Mesenchymal stem cell (in vitro differentiated cells and primary cell): ENCODE results near the gene PRPF31.

Source experiments
- DNase-seq: peaks from one replicate; pipeline ENCODE4 v3.0.0-alpha.2; 2013
- H2AFZ ChIP-seq: one replicate; pipeline ENCODE4 v1.6.1; 2013; ENCODE audit warnings: low read depth, mild to moderate bottlenecking, control low read depth, inconsistent platforms, low read length, moderate library complexity
- H2AK5ac ChIP-seq: 2 replicates; pipeline ENCODE4 v1.6.1; 2013; ENCODE audit warnings: low read length, moderate library complexity, mild to moderate bottlenecking, inconsistent platforms; ENCODE audit not compliant: severe bottlenecking
- H2BK120ac ChIP-seq: one replicate; pipeline ENCODE4 v1.6.1; 2013; ENCODE audit warnings: low read depth, mild to moderate bottlenecking, inconsistent platforms, low read length, moderate library complexity
- H2BK12ac ChIP-seq, 2 experiments: one replicate each; pipeline ENCODE4 v1.6.1; 2013; ENCODE audit warnings: inconsistent platforms in 2 of 2, low read length in 2 of 2, mild to moderate bottlenecking in 2 of 2, moderate library complexity in 2 of 2, control low read depth in 1 of 2
- H2BK15ac ChIP-seq: one replicate; pipeline ENCODE4 v1.6.1; 2013; ENCODE audit warnings: mild to moderate bottlenecking, low read depth, inconsistent platforms; ENCODE audit not compliant: poor library complexity, severe bottlenecking
- H2BK5ac ChIP-seq: 2 replicates; pipeline ENCODE4 v1.6.1; 2013; ENCODE audit warnings: low read depth, mild to moderate bottlenecking, low read length, control low read depth, inconsistent platforms; ENCODE audit not compliant: poor library complexity, severe bottlenecking
- H3K14ac ChIP-seq, 2 experiments: one replicate each; pipeline ENCODE4 v1.6.1; 2013; ENCODE audit warnings: inconsistent platforms in 2 of 2, low read length in 2 of 2, control low read depth in 1 of 2, mild to moderate bottlenecking in 1 of 2, moderate library complexity in 1 of 2
- H3K18ac ChIP-seq, 2 experiments: one replicate each; pipeline ENCODE4 v1.6.1; 2013; ENCODE audit warnings: inconsistent platforms in 2 of 2, low read length in 2 of 2, control low read depth in 1 of 2, low read depth in 1 of 2, mild to moderate bottlenecking in 1 of 2
- H3K23ac ChIP-seq, 2 experiments: one replicate each; pipeline ENCODE4 v1.6.1; 2013; ENCODE audit warnings: inconsistent platforms in 2 of 2, low read length in 2 of 2, mild to moderate bottlenecking in 2 of 2, moderate library complexity in 2 of 2, control low read depth in 1 of 2
- H3K27ac ChIP-seq: 2 replicates; pipeline ENCODE4 v1.5.1; 2013; ENCODE audit warnings: mild to moderate bottlenecking, moderate library complexity, low read length, control low read depth, inconsistent platforms; ENCODE audit not compliant: poor library complexity, severe bottlenecking
- H3K27me3 ChIP-seq, 2 experiments: 2 replicates each; pipeline versions ENCODE4 v1.6.1 to v1.7.0; 2013; ENCODE audit warnings: low read length in 2 of 2, mild to moderate bottlenecking in 2 of 2, moderate library complexity in 2 of 2, control low read depth in 1 of 2, inconsistent platforms in 1 of 2; ENCODE audit not compliant: control insufficient read depth in 1 of 2, insufficient read depth in 1 of 2
- H3K36me3 ChIP-seq, 2 experiments: 2 replicates each; pipeline versions ENCODE4 v1.6.1 to v1.7.0; 2013; ENCODE audit warnings: low read length in 2 of 2, control low read depth in 1 of 2, inconsistent platforms in 1 of 2, low read depth in 1 of 2, mild to moderate bottlenecking in 1 of 2; ENCODE audit not compliant: insufficient read depth in 2 of 2, control insufficient read depth in 1 of 2
- H3K4ac ChIP-seq, 2 experiments: one replicate each; pipeline ENCODE4 v1.6.1; 2013; ENCODE audit warnings: inconsistent platforms in 2 of 2, low read length in 2 of 2, mild to moderate bottlenecking in 2 of 2, moderate library complexity in 2 of 2, control low read depth in 1 of 2, low read depth in 1 of 2
- H3K4me1 ChIP-seq: 2 replicates; pipeline ENCODE4 v1.6.1; 2013; ENCODE audit warnings: low read depth, low read length, control low read depth; ENCODE audit not compliant: control insufficient read depth, insufficient read depth
- H3K4me2 ChIP-seq: 2 replicates; pipeline ENCODE4 v1.6.1; 2013; ENCODE audit warnings: low read length, mild to moderate bottlenecking, inconsistent platforms; ENCODE audit not compliant: poor library complexity, severe bottlenecking
- H3K4me3 ChIP-seq, 2 experiments: 2 replicates each; pipeline versions ENCODE4 v1.5.1 to v1.7.0; 2013; ENCODE audit warnings: low read length in 2 of 2, mild to moderate bottlenecking in 2 of 2, control low read depth in 1 of 2, low read depth in 1 of 2; ENCODE audit not compliant: insufficient read depth in 1 of 2
- H3K79me1 ChIP-seq: replicated peaks from 2 replicates; pipeline ENCODE4 v1.6.1; 2013; ENCODE audit warnings: mild to moderate bottlenecking, control low read depth, low read length, inconsistent platforms; ENCODE audit not compliant: poor library complexity, severe bottlenecking
- H3K9ac ChIP-seq: 2 replicates; pipeline ENCODE4 v1.7.0; 2013; ENCODE audit warnings: mild to moderate bottlenecking, low read length, moderate library complexity
- H3K9me3 ChIP-seq: 2 replicates; pipeline ENCODE4 v1.7.0; 2013; ENCODE audit warnings: mild to moderate bottlenecking, low read length; ENCODE audit not compliant: control insufficient read depth
- H4K8ac ChIP-seq: one replicate; pipeline ENCODE4 v1.6.1; 2013; ENCODE audit warnings: inconsistent platforms, mild to moderate bottlenecking, low read length, moderate library complexity
- H4K91ac ChIP-seq: one replicate; pipeline ENCODE4 v1.6.1; 2013; ENCODE audit warnings: mild to moderate bottlenecking, low read length, inconsistent platforms
- WGBS: methylation state at CpG from one replicate; pipeline ENCODE4 v1.1.7; 2013; ENCODE audit warnings: mixed read lengths; 5-methylcytosine and 5-hydroxymethylcytosine counted together

The PRPF31 gene

GRCh38 chr19:54133957-54134590 is 18.5 kb downstream of the PRPF31 start:
- H2AK5ac ChIP-seq: no peak overlapping the region
- WGBS: 74% methylated on average over 2 of the region's 2 CpGs
- no peak overlapping the region for H3K18ac ChIP-seq
- H3K14ac ChIP-seq: no peak overlapping the region
- H3K23ac ChIP-seq: no peak overlapping the region
- no peak overlapping the region for H3K9ac ChIP-seq
- H2AFZ ChIP-seq: no peak overlapping the region
- no peak overlapping the region for H3K27ac ChIP-seq
- H2BK120ac ChIP-seq: no peak overlapping the region
- H2BK15ac ChIP-seq: no peak overlapping the region
- no peak overlapping the region for H4K91ac ChIP-seq
- H2BK5ac ChIP-seq: no peak overlapping the region
- no peaks in the 10 kb centered on the region for H3K27me3 ChIP-seq
- no peak overlapping the region for H3K4ac ChIP-seq
- no peak overlapping the region for H3K4me3 ChIP-seq
- H3K9me3 ChIP-seq: no peaks in the 10 kb centered on the region
- H3K4me1 ChIP-seq: peaks cover 10% of the 10 kb centered on the region
- H2BK12ac ChIP-seq: no peak overlapping the region
- no peak overlapping the region for H3K4me2 ChIP-seq
- H3K36me3 ChIP-seq: peaks cover 24 to 31% of the 10 kb centered on the region in 2 experiments
- no peak for DNase-seq
- no peak overlapping the region for H4K8ac ChIP-seq
- no peaks in the 10 kb centered on the region for H3K79me1 ChIP-seq

- H2BK12ac ChIP-seq: no peak overlapping the region
Measured at GRCh38 chr19:54136086-54136863, 20.7 kb downstream of the PRPF31 start.

GRCh38 chr19:54136864-54137698 is 21.5 kb downstream of the PRPF31 start:
- H2AK5ac ChIP-seq: no peak overlapping the region
- H3K9ac ChIP-seq: peak overlapping the region; percentile 95
- peak overlapping the region; percentile 88 for H3K4me2 ChIP-seq
- peak overlapping the region; percentile 9 for H3K27ac ChIP-seq
- no peak overlapping the region for H2BK15ac ChIP-seq
- H3K14ac ChIP-seq: no peak overlapping the region
- WGBS: under 1% methylated on average over 40 of the region's 46 CpGs
- peaks cover 17 to 26% of the 10 kb centered on the region in 2 experiments for H3K36me3 ChIP-seq
- peak; percentile 100 for DNase-seq
- H3K4me1 ChIP-seq: peaks cover 28% of the 10 kb centered on the region
- H3K18ac ChIP-seq: no peak overlapping the region
- H3K4ac ChIP-seq: no peak overlapping the region
- no peak overlapping the region for H4K8ac ChIP-seq
- no peaks in the 10 kb centered on the region for H3K79me1 ChIP-seq
- H4K91ac ChIP-seq: no peak overlapping the region
- no peak overlapping the region for H2BK12ac ChIP-seq
- H3K4me3 ChIP-seq: peak overlapping the region; percentile 45 to 84
- H3K23ac ChIP-seq: no peak overlapping the region
- peak overlapping the region; percentile 39 for H2AFZ ChIP-seq
- no peak overlapping the region for H2BK5ac ChIP-seq
- H2BK120ac ChIP-seq: no peak overlapping the region
- no peaks in the 10 kb centered on the region for H3K27me3 ChIP-seq
- no peaks in the 10 kb centered on the region for H3K9me3 ChIP-seq

More at GRCh38 chr19:54136086-54136863, 20.7 kb downstream of the PRPF31 start:
- no peak for DNase-seq
- H3K4me2 ChIP-seq: peak overlapping the region; percentile 88
- H3K4me3 ChIP-seq: peak overlapping the region; percentile 45 to 82
- no peak overlapping the region for H2AK5ac ChIP-seq
- H3K9ac ChIP-seq: peak overlapping the region; percentile 68
- no peak overlapping the region for H2BK120ac ChIP-seq
- H3K18ac ChIP-seq: no peak overlapping the region
- no peak overlapping the region for H3K4ac ChIP-seq
- peaks cover 26% of the 10 kb centered on the region for H3K4me1 ChIP-seq
- WGBS: 2% methylated on average over 30 of the region's 30 CpGs
- H2BK15ac ChIP-seq: no peak overlapping the region
- no peak overlapping the region for H4K8ac ChIP-seq
- no peak overlapping the region for H3K14ac ChIP-seq
- H3K9me3 ChIP-seq: no peaks in the 10 kb centered on the region
- H2AFZ ChIP-seq: peak overlapping the region; percentile 39
- H3K79me1 ChIP-seq: no peaks in the 10 kb centered on the region
- H3K27ac ChIP-seq: peak overlapping the region; percentile 9
- H2BK5ac ChIP-seq: no peak overlapping the region
- H3K36me3 ChIP-seq: peaks cover 22 to 32% of the 10 kb centered on the region in 2 experiments
- H4K91ac ChIP-seq: no peak overlapping the region
- H3K27me3 ChIP-seq: no peaks in the 10 kb centered on the region
- no peak overlapping the region for H3K23ac ChIP-seq
